Coronary artery (tissue), 2 donors: ENCODE data around the gene SYT5.
"Not testable (repeated sequence)": the region's sequence is repeated elsewhere in the genome, so short reads cannot be mapped to it uniquely, and the experiment has no call there.

Source experiments
- DNase-seq: peaks from one replicate; pipeline ENCODE4 v3.0.0-alpha.2; 2017; ENCODE audit warnings: low spot score
- H3K27ac ChIP-seq, 2 donors: fragments of 200-600 bp; sonication (generic); one replicate each; pipeline ENCODE4 v1.5.1; 2016 to 2019
- H3K4me3 ChIP-seq: fragments of 200-600 bp; sonication (generic); 2 replicates; pipeline ENCODE4 v1.5.1; 2016; ENCODE audit warnings: mild to moderate bottlenecking, moderate library complexity
- CTCF ChIP-seq: fragments of 200-600 bp; sonication (generic); IDR thresholded peaks from one replicate; pipeline ENCODE4 v1.5.1; 2019; ENCODE audit warnings: antibody characterized with exemption

Gene SYT5

GRCh38 chr19:55226788-55227187 is 46.7 kb upstream of the SYT5 start:
- DNase-seq = no peak

GRCh38 chr19:55226273-55226672 is 46.2 kb upstream of the SYT5 start:
- H3K4me3 ChIP-seq = no peak overlapping the region
- DNase-seq = no peak
- no peak for TF ChIP-seq CTCF
- H3K27ac ChIP-seq = no peak overlapping the region

More at GRCh38 chr19:55226788-55227187, 46.7 kb upstream of the SYT5 start:
- Histone ChIP-seq H3K27ac (no peak overlapping the region), H3K4me3 (no peak overlapping the region)
- no peak for TF ChIP-seq CTCF

GRCh38 chr19:55225415-55225958 is 45.4 kb upstream of the SYT5 start:
- DNase-seq = no peak
- TF ChIP-seq CTCF = no peak
- Histone ChIP-seq H3K4me3 (no peak overlapping the region), H3K27ac (no peak overlapping the region)

- not testable (repeated sequence) for H3K27ac ChIP-seq, H3K4me3 ChIP-seq, DNase-seq
Observed at GRCh38 chr19:55224679-55225414, 44.8 kb upstream of the SYT5 start.

GRCh38 chr19:55224038-55224665 is 44.1 kb upstream of the SYT5 start:
- DNase-seq = no peak
- no peak overlapping the region for H3K27ac ChIP-seq
- no peak overlapping the region for H3K4me3 ChIP-seq
- TF ChIP-seq CTCF = no peak

GRCh38 chr19:55223291-55224037 is 43.4 kb upstream of the SYT5 start:
- H3K4me3 ChIP-seq = no peak overlapping the region
- DNase-seq = no peak
- no peak for TF ChIP-seq CTCF
- no peak overlapping the region for H3K27ac ChIP-seq

- no peak for DNase-seq
- Histone ChIP-seq H3K27ac (no peak overlapping the region), H3K4me3 (no peak overlapping the region)
- no peak for TF ChIP-seq CTCF
Observed at GRCh38 chr19:55220525-55220924, 40.4 kb upstream of the SYT5 start.
